Neutrophil (primary cell): ENCODE data around the gene FLRT2.

Experiments
- H3K27ac ChIP-seq: fragments of 200-600 bp; sonication (generic); 2 replicates; pipeline ENCODE4 v1.5.1; 2016; ENCODE audit warnings: mild to moderate bottlenecking, moderate library complexity
- H3K27me3 ChIP-seq: fragments of 200-600 bp; sonication (generic); 2 replicates; pipeline ENCODE4 v1.6.0; 2016; ENCODE audit warnings: mild to moderate bottlenecking
- H3K36me3 ChIP-seq: fragments of 200-600 bp; sonication (generic); 2 replicates; pipeline ENCODE4 v1.5.1; 2017
- H3K4me1 ChIP-seq, 2 experiments: fragments of 200-600 bp in 1 of 2; sonication (generic) in 1 of 2; 1 replicate in 1 of 2; 2 replicates in 1 of 2; pipeline versions ENCODE4 v1.5.1 to v1.6.1; 2013 to 2016; ENCODE audit warnings: low read depth in 1 of 2, low read length in 1 of 2, mild to moderate bottlenecking in 1 of 2, moderate library complexity in 1 of 2; ENCODE audit not compliant: control insufficient read depth in 1 of 2, insufficient read depth in 1 of 2
- H3K4me3 ChIP-seq, 2 experiments: fragments of 200-600 bp in 1 of 2; sonication (generic) in 1 of 2; 1 replicate in 1 of 2; 2 replicates in 1 of 2; pipeline ENCODE4 v1.5.1; 2013 to 2016; ENCODE audit warnings: low read depth in 1 of 2, low read length in 1 of 2, mild to moderate bottlenecking in 1 of 2, moderate library complexity in 1 of 2
- H3K9me3 ChIP-seq: fragments of 200-600 bp; sonication (generic); 2 replicates; pipeline ENCODE4 v1.5.1; 2016
- CTCF ChIP-seq: fragments of 200-600 bp; sonication (generic); IDR thresholded peaks from 2 replicates; pipeline ENCODE4 v1.5.1; 2016; ENCODE audit warnings: antibody characterized with exemption

FLRT2 gene

GRCh38 chr14:85529803-85530574, at the start of gene FLRT2:
TSS of gene FLRT2 (plus strand) at chr14:85530144. CDS start at chr14:85621515, 91,371 bp downstream.
- no peak for TF ChIP-seq CTCF

GRCh38 chr14:85481471-85481870, 48.5 kb upstream of the FLRT2 start:
- Histone ChIP-seq H3K4me3 (no peak overlapping the region), H3K9me3 (no peaks in the 10 kb centered on the region), H3K4me1 (no peaks in the 10 kb centered on the region), H3K27ac (no peak overlapping the region), H3K27me3 (no peaks in the 10 kb centered on the region), H3K36me3 (no peaks in the 10 kb centered on the region)
- no peak for TF ChIP-seq CTCF

More at GRCh38 chr14:85529803-85530574, at the start of gene FLRT2:
- no peaks in the 10 kb centered on the region for H3K36me3 ChIP-seq
- peaks cover 71% of the 10 kb centered on the region for H3K27me3 ChIP-seq
- no peaks in the 10 kb centered on the region for H3K9me3 ChIP-seq
- peaks cover 61 to 63% of the 10 kb centered on the region in 2 experiments for H3K4me1 ChIP-seq
- peak within 1 kb of the TSS; percentile 63 to 64 for H3K4me3 ChIP-seq
- H3K27ac ChIP-seq = no peak within 1 kb of the TSS

- H3K36me3 ChIP-seq = no peaks in the 10 kb centered on the region
- TF ChIP-seq CTCF = no peak
- H3K9me3 ChIP-seq = no peaks in the 10 kb centered on the region
- H3K27me3 ChIP-seq = no peaks in the 10 kb centered on the region
- H3K4me3 ChIP-seq = no peak overlapping the region
- no peaks in the 10 kb centered on the region for H3K4me1 ChIP-seq
- no peak overlapping the region for H3K27ac ChIP-seq
Measured at GRCh38 chr14:85482552-85482951, 47.4 kb upstream of the FLRT2 start.

GRCh38 chr14:85483037-85483436, 46.9 kb upstream of the FLRT2 start:
- H3K27me3 ChIP-seq = no peaks in the 10 kb centered on the region
- no peaks in the 10 kb centered on the region for H3K36me3 ChIP-seq
- no peaks in the 10 kb centered on the region for H3K4me1 ChIP-seq
- TF ChIP-seq CTCF = no peak
- H3K4me3 ChIP-seq = no peak overlapping the region
- no peak overlapping the region for H3K27ac ChIP-seq
- H3K9me3 ChIP-seq = no peaks in the 10 kb centered on the region

- H3K36me3 ChIP-seq = no peaks in the 10 kb centered on the region
- H3K27ac ChIP-seq = no peak overlapping the region
- H3K4me3 ChIP-seq = no peak overlapping the region
- H3K4me1 ChIP-seq = no peaks in the 10 kb centered on the region
- no peaks in the 10 kb centered on the region for H3K27me3 ChIP-seq
- no peaks in the 10 kb centered on the region for H3K9me3 ChIP-seq
- TF ChIP-seq CTCF = no peak
Measured at GRCh38 chr14:85483652-85484051, 46.3 kb upstream of the FLRT2 start.
